Neural cell (in vitro differentiated cells): ENCODE measurements around the gene TNS1.

Source experiments
- CTCF ChIP-seq: fragments of 450-650 bp; IDR thresholded peaks from 2 replicates; pipeline ENCODE4 v1.5.1; 2014; ENCODE audit warnings: antibody characterized with exemption, mild to moderate bottlenecking, moderate library complexity; ENCODE audit not compliant: poor library complexity, severe bottlenecking
- POLR2AphosphoS5 ChIP-seq: IDR thresholded peaks from 2 replicates; pipeline ENCODE4 v1.6.1; 2012

- TF ChIP-seq CTCF = no peak
- TF ChIP-seq POLR2AphosphoS5 = no peak
Measured at GRCh38 chr2:217918308-217919024, 84.3 kb downstream of the TNS1 start.
